UCSD-AML1 (cell line): ENCODE data around the gene BYSL.
"Not testable (repeated sequence)": the region's sequence is repeated elsewhere in the genome, so short reads cannot be mapped to it uniquely, and the experiment has no call there.

Source experiments
- DNase-seq: peaks from one replicate; lab custom pipeline; 2025; ENCODE audit not compliant: unreplicated experiment; lab: John Stamatoyannopoulos, UW

The BYSL gene

DNA sequence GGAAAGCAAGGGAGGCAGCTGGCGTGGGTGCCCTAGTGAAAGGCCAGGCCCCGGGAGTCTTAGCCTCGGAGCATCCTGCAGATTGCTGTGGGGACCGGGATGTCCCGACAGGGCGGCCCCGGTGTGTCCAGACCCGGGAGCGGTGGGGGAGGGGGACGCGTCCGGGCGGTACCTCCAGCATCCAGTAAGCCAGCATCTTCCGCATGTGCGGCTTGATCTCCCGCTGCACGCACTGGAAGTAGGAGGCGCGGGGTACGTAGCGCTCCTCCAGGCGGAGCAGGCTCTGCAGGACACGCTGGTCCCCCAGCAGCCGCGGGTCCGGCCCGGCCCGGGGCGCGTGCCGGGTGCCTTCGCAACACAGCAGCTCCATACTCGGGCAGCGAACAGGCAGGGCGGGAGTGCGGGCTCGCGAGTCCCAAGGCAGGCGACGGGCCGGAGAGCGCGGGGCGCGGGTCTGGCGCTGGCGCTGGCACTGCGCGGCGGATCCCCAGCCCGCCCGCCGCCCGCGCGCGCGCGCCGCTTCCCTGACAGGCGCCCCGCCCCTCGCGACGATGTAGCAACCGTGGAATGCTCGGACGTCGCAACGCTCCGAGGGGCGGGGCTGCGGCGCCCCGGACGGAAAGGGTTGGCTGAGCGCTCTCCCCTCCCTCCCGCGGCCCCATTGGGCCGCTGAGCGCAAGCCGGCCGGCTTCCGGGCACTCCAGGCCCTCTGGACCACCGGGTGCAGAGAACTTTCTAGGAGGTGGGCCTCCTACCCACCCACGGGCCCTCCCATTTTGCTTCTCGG is 20.2 kb downstream of the BYSL start, which contains the start of gene CCND3:
CCND3 (minus strand) TSS at position 529 of the 787 bp plus-strand sequence; CDS start at position 370, 159 bp downstream.
- DNase-seq = peak; percentile 95

DNA sequence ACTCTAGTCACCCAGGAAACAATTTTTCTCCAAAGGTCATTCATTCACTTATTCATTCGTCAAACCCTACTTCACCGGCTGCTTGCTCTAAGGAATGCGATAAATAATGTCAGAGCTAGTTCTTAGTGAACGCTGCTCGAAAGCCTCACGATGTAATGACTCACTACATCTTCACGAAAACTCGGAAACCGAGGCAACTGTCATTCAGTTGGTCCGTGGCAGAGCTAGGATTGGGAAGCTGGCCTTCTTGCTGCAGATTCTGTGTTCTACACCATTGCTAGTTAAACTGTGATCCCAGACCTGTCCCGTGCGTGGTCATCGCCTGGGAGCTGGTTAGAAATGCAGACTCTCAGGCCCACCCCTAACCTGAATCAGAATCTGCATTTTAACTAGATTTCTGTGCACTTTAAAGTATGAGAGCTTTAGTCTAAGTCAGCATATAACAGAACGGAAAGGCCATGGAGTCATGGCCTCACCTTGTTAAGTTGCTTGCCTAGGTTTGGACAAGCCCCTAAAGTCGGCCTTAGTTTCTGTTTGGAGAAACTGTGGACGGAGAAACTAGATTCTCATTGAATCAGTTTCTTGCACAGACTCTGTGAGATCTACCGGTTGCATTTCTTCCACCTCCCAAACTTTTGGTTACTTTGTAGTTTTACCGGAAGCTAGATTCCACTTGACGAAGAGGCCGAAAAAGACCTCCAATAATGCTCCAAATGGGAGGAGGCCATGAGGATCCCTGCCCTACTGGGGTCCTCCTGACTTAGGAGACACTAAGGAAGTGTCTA is 21.0 kb downstream of the BYSL start:
- DNase-seq = no peak

DNA sequence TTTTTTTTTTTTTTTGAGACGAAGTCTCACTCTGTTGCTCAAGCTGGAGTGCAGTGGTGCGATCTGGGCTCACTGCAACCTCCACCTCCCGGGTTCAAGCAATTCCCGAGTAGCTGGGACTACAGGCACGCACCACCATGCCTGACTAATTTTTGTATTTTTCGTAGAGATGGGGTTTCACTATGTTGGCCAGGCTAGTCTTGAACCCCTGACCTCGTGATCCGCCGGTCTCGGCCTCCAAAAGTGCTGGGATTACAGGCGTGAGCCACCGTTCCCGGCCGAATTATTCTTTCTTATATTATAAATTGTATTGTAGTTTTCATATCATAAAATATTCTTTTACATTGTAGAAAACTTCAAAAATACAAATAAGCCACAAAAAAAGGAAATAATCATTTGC is 21.6 kb downstream of the BYSL start:
- not testable (repeated sequence) for DNase-seq

DNA sequence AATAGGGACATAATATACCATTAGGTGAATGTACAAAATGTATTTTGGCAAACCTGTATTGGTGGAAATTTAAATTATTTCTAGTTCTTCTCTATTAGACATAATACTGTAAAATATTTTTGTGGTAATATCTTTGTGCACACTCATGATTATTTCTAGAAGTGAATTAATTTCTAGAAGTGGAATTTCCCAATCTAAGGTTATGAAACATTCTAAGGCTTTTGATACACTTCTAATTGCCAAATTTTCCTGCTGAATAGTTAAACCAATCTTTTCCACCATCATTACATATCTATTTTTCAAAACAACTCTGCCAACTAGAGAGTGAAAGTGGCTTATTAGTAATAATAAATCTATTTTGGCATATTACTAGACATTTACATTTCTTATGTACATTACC is 22.2 kb downstream of the BYSL start:
- DNase-seq = no peak

DNA sequence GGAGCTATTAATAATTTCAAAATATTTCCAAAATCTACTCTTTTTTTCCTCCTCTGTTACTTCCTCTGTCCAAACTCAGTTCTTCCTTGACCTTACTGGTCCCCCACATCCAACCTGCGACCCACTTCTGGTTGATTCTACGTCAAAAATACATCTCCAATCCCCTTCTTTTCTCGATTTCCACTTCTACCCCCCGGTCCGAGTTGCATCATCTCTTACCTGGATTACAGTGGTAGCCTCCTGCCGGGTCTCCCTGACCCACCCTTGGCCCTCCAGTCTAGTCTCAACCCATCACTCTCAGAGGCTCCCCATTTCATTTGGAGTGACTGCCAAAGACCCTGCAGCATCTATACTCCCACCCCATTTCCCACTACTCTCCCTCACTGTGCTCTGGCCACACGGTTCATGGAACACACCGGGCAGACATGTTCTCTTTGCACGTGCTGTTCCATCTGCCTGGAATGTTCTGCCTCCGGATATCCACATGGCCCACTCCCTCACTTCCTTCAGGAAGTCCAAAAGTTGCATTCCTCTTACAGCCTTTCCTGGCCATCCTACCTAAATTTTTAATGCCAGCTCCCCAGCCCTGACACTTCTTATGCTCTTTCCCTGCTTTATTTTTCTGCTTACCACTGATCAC is 26.4 kb downstream of the BYSL start:
- no peak for DNase-seq

DNA sequence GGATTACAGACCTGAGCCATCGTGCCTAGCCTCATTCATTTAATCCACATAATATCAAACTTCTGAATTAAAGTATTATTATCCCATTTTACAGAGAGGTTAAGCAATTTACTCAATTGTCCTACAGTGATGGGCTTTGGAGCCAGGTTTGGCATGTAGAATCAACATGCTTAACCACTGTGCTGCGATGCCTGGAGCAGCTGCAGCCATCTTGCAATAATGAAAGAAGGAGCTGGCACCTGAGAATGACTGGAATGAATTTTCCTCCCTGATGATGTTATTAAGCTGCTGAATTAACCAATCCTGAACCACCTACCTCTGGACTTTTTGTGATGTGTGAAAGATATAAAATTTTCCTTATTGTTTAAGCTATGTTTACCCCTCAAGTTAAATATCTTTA is 33.4 kb downstream of the BYSL start:
- no peak for DNase-seq

DNA sequence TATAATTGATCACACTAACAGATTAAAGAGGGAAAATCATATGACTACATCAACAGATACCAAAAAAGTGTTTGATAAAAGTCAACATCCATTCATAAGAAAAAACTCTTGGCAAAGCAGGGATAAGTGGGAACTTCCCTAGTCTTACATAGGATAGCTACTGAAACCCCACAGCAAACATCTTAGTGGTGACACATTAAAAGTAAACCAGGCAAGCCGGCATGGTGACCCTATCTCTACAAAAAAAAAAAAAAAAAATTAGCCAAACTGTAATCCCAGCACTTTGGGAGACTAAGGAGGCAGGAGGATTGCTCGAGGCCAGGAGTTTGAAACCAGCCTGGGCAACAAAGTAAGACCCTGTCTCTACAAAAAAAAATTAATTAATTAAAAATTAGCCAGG is 34.1 kb downstream of the BYSL start:
- no peak for DNase-seq

DNA sequence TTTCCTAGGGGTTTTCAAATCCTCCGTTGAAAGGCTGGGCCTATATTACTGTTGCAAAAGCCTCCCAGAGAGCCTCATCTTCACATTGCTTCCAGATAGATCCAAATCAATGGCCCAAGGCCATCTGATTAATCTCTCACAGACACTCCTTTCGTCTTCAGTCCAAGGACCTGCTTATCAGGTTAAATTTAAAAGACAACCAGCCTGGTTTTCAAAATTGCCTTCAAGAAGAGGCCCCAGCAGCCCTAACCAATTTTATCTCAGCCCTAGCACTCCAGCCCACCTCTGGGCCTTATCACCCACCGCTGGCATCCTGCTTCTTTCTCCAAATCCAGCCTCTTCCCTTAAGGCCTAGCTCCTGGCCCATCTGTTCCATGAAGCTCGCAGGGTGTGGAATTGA is 35.8 kb downstream of the BYSL start:
- no peak for DNase-seq

DNA sequence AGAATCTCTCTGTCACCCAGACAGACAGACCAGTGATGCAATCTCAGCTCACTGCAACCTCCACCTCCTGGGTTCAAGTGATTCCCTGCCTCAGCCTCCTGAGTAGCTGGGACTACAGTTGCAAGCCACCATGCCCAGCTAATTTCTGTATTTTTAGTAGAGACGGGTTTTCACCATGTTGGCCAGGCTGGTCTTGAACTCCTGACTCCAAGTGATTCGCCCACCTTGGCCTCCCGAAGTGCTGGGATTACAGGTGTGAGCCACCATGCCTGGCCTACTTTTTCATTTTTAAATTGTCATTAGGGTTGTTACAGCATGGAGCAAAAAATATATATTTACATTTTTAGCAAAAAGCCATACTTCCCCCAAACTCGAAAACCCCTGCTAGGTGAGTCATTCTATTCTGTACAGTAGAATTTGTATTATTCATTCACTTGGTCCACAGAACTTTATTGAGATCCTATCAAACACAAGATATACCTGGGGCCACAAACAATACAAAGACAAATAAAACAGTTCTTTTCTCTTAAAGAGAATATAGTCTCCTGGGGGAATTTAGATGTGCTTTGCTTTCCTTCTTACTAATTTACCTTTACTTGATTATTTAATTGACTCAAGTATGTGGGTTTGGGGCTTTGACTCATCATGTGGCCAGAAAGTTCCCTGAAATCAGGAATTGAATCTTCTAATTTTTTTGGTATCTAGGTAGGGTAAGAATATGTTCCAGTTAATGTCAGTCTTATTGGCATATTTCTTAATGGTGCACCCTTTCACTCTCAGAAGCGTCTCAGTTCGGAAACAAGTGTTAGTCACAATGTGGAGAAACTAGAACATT is 36.9 kb downstream of the BYSL start:
- no peak for DNase-seq

DNA sequence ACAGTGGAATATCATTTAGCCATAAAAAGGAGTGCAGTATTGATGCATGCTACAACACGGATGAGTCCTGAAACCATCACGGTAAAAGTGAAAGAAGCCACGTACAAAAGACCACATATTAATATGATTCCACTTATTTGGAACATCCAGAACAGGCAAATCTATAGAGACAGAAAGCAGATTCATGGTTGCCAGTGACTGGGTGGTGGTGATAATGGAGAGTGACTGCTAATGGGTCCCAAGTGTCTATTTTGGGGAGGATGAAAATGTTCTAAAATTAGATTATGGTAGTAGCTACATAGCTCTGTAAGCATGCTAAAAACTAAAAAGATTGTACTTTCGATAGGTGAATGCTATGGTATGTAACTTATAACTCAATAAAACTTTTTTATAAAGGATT is 38.7 kb downstream of the BYSL start:
- no peak for DNase-seq

DNA sequence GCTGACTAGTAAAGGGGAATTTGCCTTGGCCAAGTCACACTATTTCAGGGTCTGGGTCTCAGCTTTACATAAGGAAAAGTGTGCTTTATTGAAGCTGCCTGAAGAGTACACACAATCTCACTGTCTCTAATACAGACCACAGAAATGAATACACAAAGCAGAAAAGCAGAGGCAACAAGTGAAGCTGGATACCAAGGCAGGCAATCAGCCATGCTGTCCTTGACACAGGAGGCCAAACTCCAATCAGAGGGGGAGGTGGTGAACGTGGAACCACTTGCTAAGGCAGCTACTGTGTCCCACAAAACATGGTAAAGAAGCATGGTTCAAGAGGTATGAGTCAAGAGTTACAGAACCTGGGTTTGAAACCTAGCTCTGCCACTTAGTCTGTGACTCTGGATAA is 42.1 kb downstream of the BYSL start:
- DNase-seq = no peak

DNA sequence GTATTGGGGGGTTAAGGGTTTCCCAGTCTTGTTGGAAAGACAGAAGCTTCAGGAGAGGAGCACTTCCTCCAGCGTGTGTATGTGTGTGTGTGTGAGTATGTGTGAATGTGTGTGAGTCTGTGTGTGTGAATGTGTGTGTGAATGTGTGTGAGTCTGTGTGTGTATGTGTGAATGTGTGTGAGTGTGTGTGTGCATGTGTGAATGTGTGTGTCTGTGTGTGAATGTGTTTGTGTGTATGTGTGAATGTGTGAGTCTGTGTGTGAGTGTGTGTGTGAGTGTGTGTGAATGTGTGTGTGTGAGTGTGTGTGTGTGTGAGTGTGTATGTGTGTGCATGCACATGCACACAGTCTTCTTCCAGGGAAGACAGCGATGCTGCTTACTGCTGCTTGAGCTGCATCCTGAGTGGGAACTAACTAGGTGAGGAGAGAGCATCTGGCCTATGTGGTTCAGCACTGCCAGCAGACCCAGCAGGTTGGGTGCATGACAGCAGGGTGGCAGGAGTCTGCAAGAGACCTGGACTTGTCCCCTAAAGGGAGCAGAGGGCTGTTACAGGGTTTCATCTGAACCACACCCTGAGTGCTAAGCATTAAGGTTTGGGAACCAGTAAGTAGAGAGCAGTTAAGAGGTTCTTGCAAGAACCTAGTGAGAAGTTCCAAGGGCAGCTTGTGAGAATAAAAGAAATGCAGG is 43.0 kb downstream of the BYSL start:
- DNase-seq = no peak

DNA sequence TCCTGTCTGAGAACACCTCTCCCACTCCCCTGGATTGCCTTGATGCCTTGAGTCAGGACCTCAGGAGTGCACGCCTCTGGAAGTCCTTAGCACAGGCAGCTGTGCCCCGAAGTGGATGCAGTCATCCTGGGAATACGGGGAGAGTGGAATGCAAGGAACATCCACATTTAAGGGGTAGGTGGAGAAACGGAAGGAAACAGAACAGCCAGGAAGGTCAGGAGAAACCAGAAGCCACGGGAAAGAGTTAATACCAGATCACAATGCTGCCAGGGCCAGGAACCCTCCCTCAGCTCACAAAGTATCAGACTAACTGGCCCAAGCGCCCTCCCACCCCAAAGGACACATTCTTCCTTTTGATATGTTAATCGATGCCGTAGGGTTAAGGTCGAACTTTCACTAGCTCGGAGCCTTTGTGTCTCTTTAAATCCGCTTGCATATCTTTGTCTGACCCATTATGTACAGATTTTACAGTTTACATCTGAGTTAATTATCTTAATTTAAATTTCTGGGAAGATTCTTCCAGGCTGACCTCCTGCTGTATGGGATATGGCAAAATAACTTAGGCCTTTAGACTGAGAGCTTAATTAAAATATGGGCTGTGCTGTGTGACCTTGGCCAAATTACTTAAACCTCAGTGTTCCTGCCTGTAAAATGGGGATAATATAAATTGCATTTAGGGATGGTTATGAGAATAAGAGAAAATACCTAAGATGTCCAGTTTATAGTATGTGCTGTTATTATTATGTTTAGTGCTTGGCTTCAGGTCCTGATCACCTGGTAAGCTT is 44.3 kb downstream of the BYSL start:
- no peak for DNase-seq

DNA sequence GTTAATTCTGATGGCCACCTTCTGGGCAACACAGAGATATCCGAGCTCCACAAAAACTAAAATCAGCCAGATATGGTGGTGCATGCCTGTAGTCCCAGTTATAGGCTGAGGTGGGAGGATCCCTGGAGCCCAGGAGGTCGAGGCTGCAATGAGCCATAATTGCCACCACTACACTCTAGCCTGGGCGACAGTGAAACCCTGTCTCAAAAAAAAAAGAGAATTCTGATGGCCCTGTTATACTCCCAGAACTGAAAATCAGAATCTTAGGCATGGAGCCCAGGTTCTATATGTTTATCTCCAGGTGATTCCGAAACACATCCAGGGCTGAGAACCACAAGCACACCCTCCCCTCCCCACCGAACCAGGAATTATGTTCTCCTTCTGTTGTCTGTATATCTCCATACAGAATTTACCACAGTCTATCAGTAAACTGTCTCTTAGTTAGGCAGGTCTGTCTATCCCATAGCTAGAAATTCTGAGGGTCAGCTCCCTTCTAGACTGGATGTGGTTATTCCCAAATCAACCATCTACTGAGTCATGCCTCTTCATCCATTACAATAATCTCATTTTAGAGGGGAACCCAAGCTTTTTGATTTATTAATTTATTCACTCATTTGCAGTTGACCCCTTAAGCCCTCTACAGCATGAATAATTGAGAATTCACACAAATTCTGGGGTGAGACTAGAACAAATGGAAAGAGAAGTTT is 45.1 kb downstream of the BYSL start:
- no peak for DNase-seq

DNA sequence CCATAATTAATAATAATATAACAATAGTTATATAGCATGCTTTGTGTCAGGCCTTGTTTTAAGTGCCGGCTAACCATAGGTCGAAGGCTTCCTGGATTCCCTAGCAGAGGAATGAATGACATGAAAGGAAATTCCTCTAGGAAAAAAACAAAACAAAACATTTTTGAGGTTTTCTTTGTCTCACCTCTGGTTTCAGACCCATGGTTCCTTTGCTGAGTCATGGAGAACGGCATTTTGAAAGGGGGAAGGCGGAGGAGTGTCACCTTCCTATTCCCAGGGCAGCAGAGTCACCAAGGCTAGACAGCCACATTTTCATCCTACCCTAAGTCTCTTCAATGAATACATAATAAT is 45.6 kb downstream of the BYSL start:
- no peak for DNase-seq

DNA sequence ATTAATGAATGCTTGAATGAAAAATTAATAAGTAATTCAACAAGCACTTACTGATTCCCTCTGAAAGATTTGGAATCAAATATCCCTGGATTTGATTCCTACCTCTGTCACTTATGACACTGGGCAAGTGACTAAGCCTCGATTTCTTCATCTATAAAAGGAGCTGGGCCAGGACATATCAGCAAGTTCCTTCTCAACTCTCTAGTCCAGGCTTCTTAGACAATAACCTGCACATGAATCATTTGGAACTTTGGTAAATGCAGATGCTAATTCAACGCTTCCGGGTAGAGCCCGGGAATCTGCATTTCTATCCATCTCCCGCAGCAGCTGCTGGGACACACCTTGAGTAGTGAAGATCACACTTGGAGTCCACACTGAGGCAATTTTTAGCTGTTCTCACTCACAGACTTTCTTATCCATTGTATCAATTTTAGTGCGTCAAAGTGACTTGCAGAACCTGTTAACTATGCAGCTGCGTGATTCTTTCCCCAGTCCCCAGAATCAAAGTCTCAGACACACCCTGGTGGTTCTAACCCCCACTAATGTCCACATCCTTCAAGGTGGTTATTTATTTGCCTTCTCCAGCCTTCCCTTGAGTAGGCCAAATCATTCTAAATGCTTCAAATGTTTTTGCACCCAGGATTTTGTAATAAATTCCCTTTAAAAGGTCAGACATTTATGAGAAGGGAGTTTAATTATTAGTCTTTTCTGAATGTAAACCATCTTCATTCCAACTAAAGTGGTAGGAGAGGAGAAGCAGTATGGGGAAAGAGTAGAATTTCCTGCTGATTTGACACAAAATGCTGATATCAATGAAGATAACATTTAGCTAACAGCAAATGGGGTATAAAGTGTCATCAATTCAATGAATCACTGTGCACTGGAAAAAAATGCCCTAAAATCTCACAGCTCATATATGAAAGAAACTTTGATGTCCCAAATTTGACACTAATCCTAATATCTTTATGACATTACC is 46.3 kb downstream of the BYSL start:
- no peak for DNase-seq

DNA sequence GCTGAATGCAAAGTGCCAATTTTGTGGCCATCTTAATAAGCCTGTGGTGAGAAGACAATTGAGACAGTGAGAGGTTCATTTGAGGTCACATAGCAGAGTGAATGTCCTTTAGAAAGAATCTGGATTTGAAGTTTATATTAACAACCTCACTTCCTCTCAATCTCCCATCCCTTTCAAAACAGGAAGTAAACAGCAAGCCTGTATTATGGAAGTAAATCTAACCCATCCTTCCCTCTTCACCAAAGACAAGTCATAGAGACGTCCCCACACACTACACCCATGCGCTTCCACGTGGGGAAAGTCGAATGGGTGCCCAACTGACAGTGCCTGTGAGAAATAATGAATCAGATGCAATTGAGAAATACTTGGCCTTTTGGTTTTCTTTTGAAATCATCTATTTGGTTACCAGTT is 49.1 kb downstream of the BYSL start:
- DNase-seq = no peak

DNA sequence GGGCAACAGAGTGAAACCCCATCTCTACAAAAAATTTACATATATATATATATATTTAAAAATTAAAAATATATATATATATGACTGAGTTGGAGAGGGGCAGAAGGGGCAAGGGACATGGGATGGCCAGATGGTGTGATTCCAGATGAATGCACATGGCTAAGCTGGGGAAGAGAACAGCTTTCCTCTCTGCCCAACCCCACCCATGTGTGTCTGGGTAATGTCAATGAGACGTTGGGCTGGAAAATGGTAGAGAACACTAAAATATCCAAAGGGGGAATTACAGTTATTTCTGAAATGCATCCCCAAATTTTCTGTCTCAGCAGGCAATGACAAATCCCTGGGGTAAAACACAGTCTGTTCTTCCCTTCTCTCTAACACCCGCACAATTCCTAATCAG is 51.5 kb downstream of the BYSL start:
- DNase-seq = no peak
